Activated CD4-positive, alpha-beta T cell treated with anti-CD3 and anti-CD28 coated beads for 48 hours (primary cell): Measurements from ENCODE around the gene C1QL4.
"Not testable (repeated sequence)": the region's sequence is repeated elsewhere in the genome, so short reads cannot be mapped to it uniquely, and the experiment has no call there.

Experiments
- DNase-seq: peaks from one replicate; pipeline ENCODE4 v3.0.0-alpha.2; 2020

C1QL4 gene

GRCh38 chr12:49336645-49337584 is at the start of gene C1QL4:
Gene C1QL4, minus strand, starts transcription at chr12:49337188. Its CDS starts 711 bp downstream, at chr12:49336477.
- peak; percentile 91 for DNase-seq

GRCh38 chr12:49380184-49380583 is 43.2 kb upstream of the C1QL4 start:
- not testable (repeated sequence) for DNase-seq

GRCh38 chr12:49377386-49377785 is 40.4 kb upstream of the C1QL4 start:
- DNase-seq: no peak

- no peak for DNase-seq
These were observed 38.4 kb upstream of the C1QL4 start for GRCh38 chr12:49375406-49375805.

- DNase-seq: no peak
These were observed 33.6 kb upstream of the C1QL4 start for GRCh38 chr12:49370539-49370938.

- DNase-seq: peak; percentile 63
These were observed 32.6 kb upstream of the C1QL4 start for GRCh38 chr12:49369411-49370145.

GRCh38 chr12:49368240-49368600 is 31.2 kb upstream of the C1QL4 start:
- no peak for DNase-seq

- no peak for DNase-seq
These were observed 30.6 kb upstream of the C1QL4 start, which contains the start of gene SPATS2 for GRCh38 chr12:49367381-49368239. Gene SPATS2, plus strand, starts transcription at chr12:49367462. Its CDS starts 93,551 bp downstream, at chr12:49461013.

- peak; percentile 92 for DNase-seq
These were observed 29.8 kb upstream of the C1QL4 start for GRCh38 chr12:49366652-49367380.

- no peak for DNase-seq
These were observed 29.2 kb upstream of the C1QL4 start for GRCh38 chr12:49366096-49366651.

- DNase-seq: no peak
These were observed 28.6 kb upstream of the C1QL4 start for GRCh38 chr12:49365542-49365941.

GRCh38 chr12:49364989-49365388 is 28.0 kb upstream of the C1QL4 start:
- no peak for DNase-seq

GRCh38 chr12:49362077-49362476 is 25.1 kb upstream of the C1QL4 start:
- DNase-seq: no peak

GRCh38 chr12:49359671-49360070 is 22.7 kb upstream of the C1QL4 start:
- DNase-seq: no peak

- DNase-seq: peak; percentile 65
These were observed 21.6 kb upstream of the C1QL4 start for GRCh38 chr12:49358483-49359141.

- DNase-seq: no peak
These were observed 20.2 kb upstream of the C1QL4 start for GRCh38 chr12:49357103-49357678.

- DNase-seq: no peak
These were observed 18.9 kb upstream of the C1QL4 start for GRCh38 chr12:49355913-49356312.

- DNase-seq: no peak
These were observed 15.4 kb upstream of the C1QL4 start for GRCh38 chr12:49352351-49352750.

- DNase-seq: no peak
These were observed 12.3 kb upstream of the C1QL4 start for GRCh38 chr12:49349266-49349665.

- no peak for DNase-seq
These were observed 11.8 kb upstream of the C1QL4 start for GRCh38 chr12:49348781-49349180.
